Right renal cortex interstitium (tissue), 3 donors: ENCODE measurements around the gene EBF4. TPM values are rescaled to one million over a fixed set of nuclear protein-coding genes. Genes with fewer than 3 reads are reported as not detected.
A peak's percentile ranks its signal among the peaks of the same experiment; 100 is the strongest.

Experiments
- DNase-seq, 3 donors: peaks; one replicate each; pipeline ENCODE4 v3.0.0-alpha.2; 2013; ENCODE audit warnings: low read depth in 3 of 3, low spot score in 2 of 3
- polyA plus RNA-seq, 3 donors: library from polyadenylated mRNA; unstranded; fragments of 120-200 nt; gene quantifications; one replicate each; pipeline ENCODE4 v1.2.1, GENCODE V29; 2013; ENCODE audit not compliant: insufficient read length in 3 of 3

EBF4 gene
- polyA plus RNA-seq, 3 donors: 22.8 to 27.1 (median 25.7) TPM

DNA sequence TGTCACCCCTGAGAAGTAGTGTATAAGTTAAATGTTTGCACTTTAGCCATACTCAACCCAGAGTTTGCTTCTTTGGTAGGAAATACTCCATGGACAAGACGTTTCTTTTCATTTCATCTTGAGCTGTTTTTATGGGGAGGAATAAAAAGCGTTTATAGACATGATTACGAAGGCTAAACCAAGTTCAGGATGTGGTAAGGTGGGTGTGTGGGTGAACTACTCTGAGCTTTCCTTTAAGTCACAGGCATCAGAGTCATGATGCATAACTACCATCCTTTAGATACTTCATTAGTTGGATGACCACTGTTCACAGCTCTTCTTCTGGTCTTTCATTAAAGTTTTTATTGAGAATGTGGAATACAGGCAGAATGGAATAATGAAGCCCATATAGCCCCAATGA, 48.9 kb downstream of the EBF4 start:
- no peak for DNase-seq

GRCh38 chr20:2741881-2742280, 49.3 kb downstream of the EBF4 start:
- DNase-seq: no peak

DNA sequence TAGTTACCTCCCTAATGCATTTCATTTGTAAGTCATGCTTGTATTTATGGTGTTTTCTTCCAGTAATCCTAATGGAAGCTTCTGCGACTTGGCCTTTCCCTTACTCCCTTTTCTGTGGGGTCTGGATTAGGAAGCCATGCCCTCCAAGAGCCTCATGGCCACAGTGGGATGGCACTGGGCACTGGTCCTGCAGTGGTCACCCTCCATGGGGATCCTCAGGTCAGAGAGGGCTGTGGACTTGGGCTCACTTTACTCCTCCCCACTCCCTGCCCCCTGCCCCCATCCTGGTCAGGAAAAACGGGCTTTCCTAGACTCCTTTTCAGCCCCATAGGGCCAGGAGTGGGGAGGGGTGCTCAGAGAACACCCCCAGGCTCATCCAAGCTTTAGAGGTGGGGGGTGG, 49.9 kb downstream of the EBF4 start:
- DNase-seq: no peak

DNA sequence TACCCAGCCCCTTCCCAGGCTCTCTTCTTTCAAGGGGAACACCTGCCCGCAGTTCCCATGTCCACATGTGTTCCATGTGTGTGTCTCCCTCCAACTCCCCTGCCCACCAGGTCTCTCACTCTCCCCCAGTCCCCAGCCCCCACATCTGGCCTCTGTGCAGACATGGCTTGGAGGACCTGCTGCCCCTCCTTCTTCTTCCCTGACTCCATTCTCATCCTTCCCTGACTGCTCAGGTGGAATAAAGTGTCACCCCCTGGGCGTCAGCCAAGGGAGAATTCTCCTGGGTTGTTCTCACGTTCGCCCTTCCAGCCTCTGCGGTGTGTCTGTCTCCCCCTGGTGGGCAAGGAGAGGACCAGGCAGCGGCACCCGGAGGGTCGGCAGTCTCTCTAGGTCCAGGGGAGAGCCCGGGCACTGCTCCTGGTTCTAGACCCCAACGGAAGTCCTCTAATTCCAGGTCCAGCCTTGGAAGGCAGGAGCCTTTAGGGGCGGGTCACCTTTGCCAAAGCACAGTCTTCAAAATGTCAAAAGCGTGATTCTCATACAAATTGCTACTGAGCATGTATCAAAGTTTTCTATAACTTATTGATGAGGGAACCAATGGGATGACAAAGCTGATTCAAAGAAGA, 50.5 kb downstream of the EBF4 start:
- peak; percentile 41 to 67 (median 45) for DNase-seq

GRCh38 chr20:2745060-2745910, 52.7 kb downstream of the EBF4 start:
- no peak for DNase-seq

GRCh38 chr20:2745936-2746635, 53.5 kb downstream of the EBF4 start:
- no peak for DNase-seq

GRCh38 chr20:2746636-2747265, 54.2 kb downstream of the EBF4 start:
- no peak for DNase-seq

DNA sequence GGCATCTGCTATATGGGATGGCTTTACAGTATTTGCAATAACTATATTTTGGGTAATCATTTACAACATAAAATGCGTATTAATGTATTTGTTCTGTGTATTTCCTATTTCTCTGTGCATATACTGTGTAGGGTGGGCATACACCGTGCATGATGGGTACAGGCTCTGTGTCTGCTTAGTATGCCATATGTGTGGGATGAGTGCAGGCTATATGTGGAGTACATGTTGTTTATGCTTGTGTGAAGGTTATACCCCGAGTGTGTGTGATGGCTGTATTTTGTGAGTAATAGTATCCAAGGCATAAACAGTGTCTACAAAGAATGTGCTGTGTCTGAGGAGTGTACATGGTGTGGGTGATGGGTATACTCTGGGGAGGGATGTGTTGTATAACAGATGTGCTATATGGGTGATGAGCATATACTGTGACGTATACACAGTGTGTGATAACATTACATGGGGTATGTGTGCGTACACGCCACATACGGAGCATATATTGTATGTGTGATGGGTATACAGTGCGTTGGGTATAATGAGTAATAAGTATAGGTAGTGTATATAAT, 55.2 kb downstream of the EBF4 start:
- no peak for DNase-seq

DNA sequence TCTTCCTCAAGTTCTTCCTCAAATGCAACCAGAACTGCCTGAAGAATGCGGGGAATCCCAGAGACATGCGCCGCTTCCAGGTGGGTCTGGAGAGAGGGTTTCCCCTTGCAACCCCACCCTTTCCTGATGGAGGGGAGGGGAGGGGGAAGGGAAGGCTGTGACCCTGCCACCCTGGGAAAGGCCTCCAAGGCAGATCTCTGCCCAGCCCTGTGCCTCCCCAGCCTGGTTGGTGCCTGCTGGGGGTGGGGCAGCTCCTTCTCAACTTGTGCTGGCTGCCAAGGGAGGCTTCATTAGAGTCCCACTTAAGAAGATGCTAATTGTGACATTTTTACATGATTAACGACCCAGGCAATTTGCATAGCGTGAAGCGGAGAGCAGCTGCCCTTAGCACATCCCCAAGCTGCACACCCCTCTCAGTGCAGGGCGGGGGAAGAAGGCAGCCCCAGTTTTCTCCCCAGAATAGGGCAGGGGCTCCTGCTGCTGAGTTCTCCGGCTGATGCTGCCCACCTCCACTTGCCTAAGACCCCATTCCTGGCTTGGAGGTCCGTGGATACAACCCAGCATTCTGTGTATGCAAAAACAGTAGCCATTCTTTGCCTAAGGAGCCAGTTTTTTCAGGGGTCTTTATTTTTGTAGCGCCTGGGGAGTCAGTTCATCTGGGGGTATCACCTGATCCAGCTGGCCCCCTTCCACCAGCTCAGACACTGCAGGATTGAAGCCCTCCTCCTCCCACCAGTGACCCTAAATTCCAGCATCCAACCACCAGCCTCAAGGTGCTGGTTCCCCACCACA, 56.2 kb downstream of the EBF4 start:
- no peak for DNase-seq

DNA sequence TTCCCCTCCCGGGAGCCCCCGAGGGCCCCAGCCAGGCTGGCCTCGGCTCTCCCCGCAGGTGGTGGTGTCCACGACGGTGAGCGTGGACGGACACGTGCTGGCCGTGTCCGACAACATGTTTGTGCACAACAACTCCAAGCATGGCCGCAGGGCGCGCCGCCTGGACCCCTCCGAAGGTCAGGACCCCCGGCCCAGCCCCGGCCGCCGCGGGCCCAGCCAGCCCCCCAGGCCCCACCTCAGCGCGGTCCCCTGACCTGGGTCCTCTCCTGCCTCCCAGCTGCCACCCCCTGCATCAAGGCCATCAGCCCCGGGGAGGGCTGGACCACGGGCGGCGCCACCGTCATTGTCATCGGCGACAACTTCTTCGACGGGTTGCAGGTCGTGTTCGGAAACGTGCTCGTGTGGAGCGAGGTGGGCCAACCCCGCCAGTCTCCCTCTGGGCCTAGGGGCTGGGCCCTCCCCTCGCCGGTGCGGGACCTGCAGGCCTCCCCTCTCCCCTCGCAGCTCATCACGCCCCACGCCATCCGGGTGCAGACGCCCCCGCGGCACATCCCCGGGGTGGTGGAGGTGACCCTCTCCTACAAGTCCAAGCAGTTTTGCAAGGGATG, 56.9 kb downstream of the EBF4 start:
- no peak for DNase-seq

DNA sequence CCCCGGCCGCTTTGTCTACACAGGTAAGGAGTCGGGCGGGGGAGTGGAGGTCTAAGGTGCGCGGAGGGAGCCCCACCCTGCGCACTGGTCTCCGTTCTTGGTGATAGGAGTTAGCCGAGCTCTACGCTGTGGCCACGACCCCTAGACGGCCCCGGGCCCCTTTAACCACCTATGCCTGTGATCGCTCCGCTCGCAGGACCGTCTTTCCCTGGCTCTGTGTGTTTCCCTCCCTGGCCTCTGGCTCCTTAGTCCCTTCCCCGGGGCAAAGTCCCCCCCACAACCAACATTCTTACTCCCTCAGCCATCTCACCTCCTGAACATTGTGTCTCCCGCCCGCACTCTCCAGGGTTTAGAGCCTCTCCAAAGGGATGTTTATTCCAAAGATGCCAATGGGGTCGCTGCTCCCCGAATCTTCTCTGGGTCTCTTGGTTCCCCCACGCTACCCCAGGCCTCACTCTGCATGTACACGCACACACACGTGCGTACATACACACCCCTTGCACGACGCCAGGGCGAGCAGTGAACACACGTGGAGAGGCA, 57.4 kb downstream of the EBF4 start:
- DNase-seq: no peak

DNA sequence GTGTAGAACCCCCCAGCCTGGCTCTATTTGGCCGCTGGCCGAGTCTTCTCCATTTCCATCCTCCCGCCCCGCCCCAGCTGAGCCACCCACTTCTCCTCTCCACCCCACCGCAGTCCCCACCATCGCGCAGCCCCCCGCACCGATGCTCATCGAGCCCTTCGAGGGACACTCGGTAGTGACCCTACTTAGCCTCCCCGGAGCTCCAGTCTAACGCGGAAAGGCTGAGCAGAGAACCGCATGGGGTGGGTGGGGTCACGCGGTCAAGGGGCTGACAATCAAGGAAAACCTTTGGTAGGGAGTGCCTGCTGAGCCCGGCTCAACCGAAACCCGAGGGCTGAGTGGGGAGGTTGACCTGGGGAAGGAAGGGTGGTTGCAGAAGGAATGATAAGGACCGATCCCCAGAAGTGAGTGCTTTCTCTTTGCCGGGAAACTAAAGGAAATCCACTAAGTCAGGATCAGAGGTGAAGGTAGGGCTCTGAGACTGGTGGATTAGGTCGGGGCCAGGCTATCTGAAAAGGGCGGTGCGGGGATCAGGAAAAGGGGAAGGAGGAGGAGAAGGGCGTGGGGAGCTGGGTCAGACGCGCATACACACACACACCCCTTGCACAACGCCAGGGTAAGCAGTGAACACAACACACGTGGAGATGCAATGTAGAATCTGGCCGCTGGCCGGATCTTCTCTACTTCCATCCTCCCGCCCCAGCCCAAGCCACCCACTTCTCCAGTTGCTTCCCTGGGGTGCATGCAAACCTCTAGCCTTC, 58.1 kb downstream of the EBF4 start:
- DNase-seq: no peak

DNA sequence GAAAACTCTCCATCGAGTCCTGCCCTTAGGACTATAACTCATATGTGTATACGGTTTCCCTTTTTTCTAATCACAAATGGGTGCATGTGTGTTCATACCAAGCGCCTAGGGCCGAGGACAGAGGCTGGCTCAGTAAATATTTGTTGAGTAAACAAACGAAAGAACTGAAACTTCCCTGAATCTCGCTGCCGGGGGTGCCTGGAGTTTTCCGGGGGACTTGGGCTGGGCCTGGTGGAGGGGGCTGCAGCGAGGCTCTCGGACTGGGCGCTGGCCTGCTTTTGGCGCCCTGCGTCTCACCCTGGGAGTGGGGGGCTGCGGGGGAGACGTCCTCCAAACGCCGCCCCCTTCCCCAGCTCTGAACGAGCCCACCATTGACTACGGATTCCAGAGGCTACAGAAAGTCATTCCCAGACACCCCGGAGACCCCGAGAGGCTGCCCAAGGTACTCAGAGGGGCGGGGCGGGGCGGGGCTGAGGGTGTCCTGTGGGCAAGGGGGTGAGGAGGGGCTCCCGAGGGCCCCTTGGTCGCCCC, 58.8 kb downstream of the EBF4 start:
- DNase-seq: no peak

- no peak for DNase-seq
These were observed 59.4 kb downstream of the EBF4 start for GRCh38 chr20:2751878-2752566.

GRCh38 chr20:2752567-2753460, 60.2 kb downstream of the EBF4 start:
- DNase-seq: no peak

- no peak for DNase-seq
These were observed 61.0 kb downstream of the EBF4 start for GRCh38 chr20:2753461-2754040.
